GM19324 (cell line): ENCODE measurements around the gene GOLT1A.
"Not testable (repeated sequence)": the region's sequence is repeated elsewhere in the genome, so short reads cannot be mapped to it uniquely, and the experiment has no call there.

Source experiments
- ATAC-seq: cut with Tn5 transposase; IDR thresholded peaks from one replicate; pipeline ENCODE4 v1.9.1; 2021; ENCODE audit warnings: mild to moderate bottlenecking, moderate library complexity; ENCODE audit not compliant: unreplicated experiment, low FRiP score

The GOLT1A gene

GRCh38 chr1:204249736-204250427 is 36.1 kb upstream of the GOLT1A start:
- no peak for ATAC-seq

- no peak for ATAC-seq
These were observed 35.2 kb upstream of the GOLT1A start for GRCh38 chr1:204248954-204249353.

GRCh38 chr1:204246876-204247275 is 33.1 kb upstream of the GOLT1A start:
- no peak for ATAC-seq

GRCh38 chr1:204242920-204243319 is 29.1 kb upstream of the GOLT1A start:
- no peak for ATAC-seq

GRCh38 chr1:204241914-204242313 is 28.1 kb upstream of the GOLT1A start:
- no peak for ATAC-seq

- no peak for ATAC-seq
These were observed 27.3 kb upstream of the GOLT1A start for GRCh38 chr1:204241050-204241449.

GRCh38 chr1:204240233-204240632 is 26.4 kb upstream of the GOLT1A start:
- no peak for ATAC-seq

GRCh38 chr1:204239401-204239800 is 25.6 kb upstream of the GOLT1A start:
- ATAC-seq, result not testable (repeated sequence)

GRCh38 chr1:204238520-204238919 is 24.7 kb upstream of the GOLT1A start:
- ATAC-seq, result not testable (repeated sequence)

GRCh38 chr1:204237515-204237914 is 23.7 kb upstream of the GOLT1A start:
- ATAC-seq, result not testable (repeated sequence)

- ATAC-seq, result no peak
These were observed 18.7 kb upstream of the GOLT1A start for GRCh38 chr1:204232526-204232925.

GRCh38 chr1:204230211-204230610 is 16.4 kb upstream of the GOLT1A start:
- no peak for ATAC-seq

- no peak for ATAC-seq
These were observed 15.1 kb upstream of the GOLT1A start for GRCh38 chr1:204228896-204229295.

- ATAC-seq, result no peak
These were observed 14.4 kb upstream of the GOLT1A start for GRCh38 chr1:204227996-204228785.

GRCh38 chr1:204227351-204227750 is 13.6 kb upstream of the GOLT1A start:
- no peak for ATAC-seq

GRCh38 chr1:204225841-204226735 is 12.3 kb upstream of the GOLT1A start:
- no peak for ATAC-seq

- ATAC-seq, result no peak
These were observed 10.9 kb upstream of the GOLT1A start for GRCh38 chr1:204224655-204225054.

GRCh38 chr1:204223129-204223860 is 9.5 kb upstream of the GOLT1A start:
- no peak for ATAC-seq

GRCh38 chr1:204222764-204223055 is 8.9 kb upstream of the GOLT1A start:
- no peak for ATAC-seq

- ATAC-seq, result no peak
These were observed 8.4 kb upstream of the GOLT1A start for GRCh38 chr1:204222006-204222763.
